HK-2 (cell line): ENCODE measurements around the gene GNAT2.

Experiments used
- DNase-seq: peaks from one replicate; pipeline ENCODE4 v3.0.0-alpha.2; 2018; ENCODE audit not compliant: unreplicated experiment

Gene GNAT2

GRCh38 chr1:109557520-109557919 is 61.9 kb downstream of the GNAT2 start:
- DNase-seq = no peak

GRCh38 chr1:109556563-109556962 is 62.9 kb downstream of the GNAT2 start:
- no peak for DNase-seq
